H1 (cell line): ENCODE results near the gene TANC1. TPM values are rescaled to one million over a fixed set of nuclear protein-coding genes. Genes with fewer than 3 reads are reported as not detected.

Experiments used
- CTCF ChIA-PET: fragments of 300-600 bp; sonication (Branson Sonifier 250); formaldehyde crosslinking; loops from one replicate; lab custom pipeline; 2021; ENCODE audit not compliant: partially characterized antibody; lab: Charles Lee
- POLR2A ChIA-PET: fragments of 300-600 bp; sonication (Branson Sonifier 250); formaldehyde crosslinking; loops from one replicate; lab custom pipeline; 2021; ENCODE audit warnings: inconsistent platforms; ENCODE audit not compliant: partially characterized antibody; lab: Charles Lee
- DNase-seq, 2 experiments: peaks; one replicate each; pipeline versions ENCODE4 v3.0.0 to v3.0.0-alpha.2; 2010 to 2022; ENCODE audit warnings: low spot score in 2 of 2, low read depth in 1 of 2, mixed read lengths in 1 of 2
- FAIRE-seq: peaks from 2 replicates; lab custom pipeline; 2011; peaks lifted over from hg19 to GRCh38; lab: Jason Lieb, UNC
- H2AFZ ChIP-seq: 2 replicates; pipeline ENCODE4 v1.8.1; 2012; ENCODE audit warnings: low read length, inconsistent platforms
- H2AK5ac ChIP-seq: 2 replicates; pipeline ENCODE4 v1.6.1; 2013; ENCODE audit warnings: low read depth, low read length
- H2BK120ac ChIP-seq: replicated peaks from 2 replicates; pipeline ENCODE3; 2013; ENCODE audit warnings: low read depth, low read length, inconsistent platforms
- H2BK12ac ChIP-seq: 2 replicates; pipeline ENCODE4 v1.6.1; 2013; ENCODE audit warnings: low read depth, low read length
- H2BK15ac ChIP-seq: 2 replicates; pipeline ENCODE4 v1.6.1; 2013; ENCODE audit warnings: low read length
- H2BK20ac ChIP-seq: 2 replicates; pipeline ENCODE4 v1.6.1; 2013; ENCODE audit warnings: low read length
- H2BK5ac ChIP-seq: 2 replicates; pipeline ENCODE4 v1.6.1; 2013; ENCODE audit warnings: low read depth, low read length
- H3K14ac ChIP-seq: 2 replicates; pipeline ENCODE4 v1.6.1; 2013; ENCODE audit warnings: inconsistent platforms; ENCODE audit not compliant: insufficient read length
- H3K18ac ChIP-seq: 2 replicates; pipeline ENCODE4 v1.6.1; 2013; ENCODE audit warnings: low read length; ENCODE audit errors: extremely low read depth
- H3K23ac ChIP-seq: 2 replicates; pipeline ENCODE4 v1.6.1; 2013; ENCODE audit warnings: inconsistent platforms; ENCODE audit not compliant: insufficient read length
- H3K23me2 ChIP-seq: 2 replicates; pipeline ENCODE4 v1.6.1; 2013; ENCODE audit warnings: low read depth, low read length
- H3K27ac ChIP-seq: 2 replicates; pipeline ENCODE4 v1.6.1; 2011; ENCODE audit warnings: low read depth, low read length, inconsistent platforms
- H3K27me3 ChIP-seq, 4 experiments: replicated peaks in 1 of 4; 1 replicate in 1 of 4; 2 replicates in 3 of 4; pipeline versions ENCODE4 v1.6.1 to v1.8.1; 2011 to 2013; ENCODE audit warnings: low read length in 3 of 4, mild to moderate bottlenecking in 3 of 4, inconsistent platforms in 2 of 4, mixed read lengths in 2 of 4, moderate library complexity in 1 of 4; ENCODE audit not compliant: control insufficient read depth in 3 of 4, insufficient read depth in 3 of 4; ENCODE audit errors: extremely low read depth in 1 of 4
- H3K36me3 ChIP-seq, 4 experiments: 2 replicates each; pipeline versions ENCODE4 v1.6.1 to v1.8.1; 2011 to 2013; ENCODE audit warnings: mild to moderate bottlenecking in 4 of 4, low read length in 3 of 4, moderate library complexity in 2 of 4, control low read depth in 1 of 4, inconsistent platforms in 1 of 4; ENCODE audit not compliant: insufficient read depth in 4 of 4, control insufficient read depth in 2 of 4
- H3K4ac ChIP-seq: replicated peaks from 2 replicates; pipeline ENCODE3; 2013; ENCODE audit warnings: low read length, low read depth, mixed read lengths, inconsistent platforms; ENCODE audit not compliant: insufficient read length
- H3K4me1 ChIP-seq, 4 experiments: replicated peaks in 1 of 4; 1 replicate in 1 of 4; 2 replicates in 3 of 4; pipeline versions ENCODE4 v1.6.1 to v1.8.1; 2011 to 2013; ENCODE audit warnings: low read length in 3 of 4, inconsistent platforms in 2 of 4, mixed read lengths in 1 of 4; ENCODE audit not compliant: insufficient read depth in 4 of 4, control insufficient read depth in 3 of 4
- H3K4me2 ChIP-seq, 2 experiments: 2 replicates each; pipeline versions ENCODE4 v1.6.1 to v1.8.1; 2011 to 2013; ENCODE audit warnings: low read depth in 2 of 2, low read length in 2 of 2, control low read depth in 1 of 2, inconsistent platforms in 1 of 2, mild to moderate bottlenecking in 1 of 2; ENCODE audit not compliant: insufficient read depth in 1 of 2
- H3K4me3 ChIP-seq, 4 experiments: fragments of 200-600, 300-600 bp in 1 of 4; sonication (generic), shearing (Covaris generic), sonication (Bioruptor Twin) in 1 of 4; 2 replicates each; pipeline versions ENCODE4 v1.5.1 to v1.8.1; 2011 to 2016; ENCODE audit warnings: low read length in 4 of 4, low read depth in 3 of 4, control low read depth in 2 of 4, inconsistent platforms in 2 of 4, mild to moderate bottlenecking in 2 of 4, mixed read lengths in 1 of 4, moderate library complexity in 1 of 4; ENCODE audit not compliant: insufficient read depth in 2 of 4; ENCODE audit errors: extremely low read depth in 1 of 4
- H3K56ac ChIP-seq: replicated peaks from 2 replicates; pipeline ENCODE3; 2013; ENCODE audit warnings: low read depth, mild to moderate bottlenecking, mixed read lengths, low read length, inconsistent platforms; ENCODE audit not compliant: insufficient read length
- H3K79me1 ChIP-seq: 2 replicates; pipeline ENCODE4 v1.6.1; 2013; ENCODE audit warnings: low read depth, low read length, control low read depth
- H3K79me2 ChIP-seq, 2 experiments: 2 replicates each; pipeline versions ENCODE4 v1.6.1 to v1.8.1; 2012 to 2013; ENCODE audit warnings: low read length in 2 of 2, mild to moderate bottlenecking in 2 of 2, inconsistent platforms in 1 of 2; ENCODE audit not compliant: insufficient read depth in 2 of 2, control insufficient read depth in 1 of 2
- H3K9ac ChIP-seq, 4 experiments: replicated peaks in 1 of 4; 1 replicate in 1 of 4; 2 replicates in 3 of 4; pipeline versions ENCODE4 v1.6.1 to v1.8.1; 2011 to 2013; ENCODE audit warnings: low read depth in 3 of 4, low read length in 3 of 4, control low read depth in 2 of 4, mild to moderate bottlenecking in 2 of 4, moderate library complexity in 2 of 4, inconsistent platforms in 1 of 4; ENCODE audit errors: extremely low read depth in 1 of 4
- H3K9me3 ChIP-seq, 2 experiments: 2 replicates each; pipeline versions ENCODE4 v1.6.1 to v1.8.1; 2012 to 2013; ENCODE audit warnings: mild to moderate bottlenecking in 2 of 2, moderate library complexity in 2 of 2, control low read depth in 1 of 2, inconsistent platforms in 1 of 2, low read depth in 1 of 2, low read length in 1 of 2, mixed read lengths in 1 of 2; ENCODE audit not compliant: insufficient read depth in 2 of 2
- H4K20me1 ChIP-seq, 2 experiments: replicated peaks in 1 of 2; 2 replicates each; pipeline versions ENCODE3 to v1.8.1; 2011 to 2013; ENCODE audit warnings: inconsistent platforms in 2 of 2, low read length in 2 of 2, mild to moderate bottlenecking in 1 of 2; ENCODE audit not compliant: insufficient read depth in 2 of 2, control insufficient read depth in 1 of 2
- H4K5ac ChIP-seq: 2 replicates; pipeline ENCODE4 v1.6.1; 2013; ENCODE audit warnings: low read length, low read depth, mixed read lengths, inconsistent platforms; ENCODE audit not compliant: insufficient read length
- H4K8ac ChIP-seq: 2 replicates; pipeline ENCODE4 v1.8.0; 2013; ENCODE audit warnings: mild to moderate bottlenecking, moderate library complexity, low read length, inconsistent platforms; ENCODE audit not compliant: insufficient read depth; ENCODE audit errors: extremely low read depth
- H4K91ac ChIP-seq: replicated peaks from 2 replicates; pipeline ENCODE3; 2013; ENCODE audit warnings: low read length, mixed read lengths, inconsistent platforms; ENCODE audit not compliant: insufficient read length
- CTCF ChIP-seq, 3 experiments: IDR thresholded peaks; 1 replicate in 2 of 3; 2 replicates in 1 of 3; pipeline versions ENCODE4 v1.5.1 to v1.6.1; 2011; ENCODE audit warnings: low read length in 3 of 3, mild to moderate bottlenecking in 3 of 3, inconsistent platforms in 2 of 3, low read depth in 1 of 3, moderate library complexity in 1 of 3; ENCODE audit not compliant: insufficient read depth in 1 of 3; ENCODE audit errors: control extremely low read depth in 1 of 3
- GABPA ChIP-seq: IDR thresholded peaks from 2 replicates; pipeline ENCODE4 v1.6.1; 2011; ENCODE audit warnings: mild to moderate bottlenecking, low read length, moderate library complexity, borderline replicate concordance; ENCODE audit not compliant: insufficient read depth
- NRF1 ChIP-seq: IDR thresholded peaks from 2 replicates; pipeline ENCODE4 v1.6.1; 2011; ENCODE audit warnings: mild to moderate bottlenecking, low read depth, low read length, improper control_type of control experiment
- PHF8 ChIP-seq: fragments of 200-600 bp; sonication (generic); conservative IDR thresholded peaks from 2 replicates; pipeline ENCODE4 v1.7.1; 2012; ENCODE audit warnings: low read depth, mild to moderate bottlenecking, inconsistent platforms, low read length, moderate library complexity
- POU5F1 ChIP-seq: IDR thresholded peaks from 2 replicates; pipeline ENCODE4 v1.6.1; 2011; ENCODE audit warnings: low read depth, mild to moderate bottlenecking, low read length, moderate library complexity
- SP2 ChIP-seq: IDR thresholded peaks from 2 replicates; pipeline ENCODE4 v1.6.1; 2012; ENCODE audit warnings: mild to moderate bottlenecking, low read length, inconsistent platforms
- WGBS, 2 experiments: shearing (Covaris generic) in 1 of 2; methylation state at CpG; one replicate each; pipeline versions ENCODE4 v1.1.6 to v1.1.7; 2013 to 2015; ENCODE audit warnings: low lambda C conversion rate in 2 of 2, mixed read lengths in 2 of 2, inconsistent platforms in 1 of 2, low coverage in 1 of 2, missing lambda C conversion rate in 1 of 2; ENCODE audit not compliant: insufficient replicate concordance in 2 of 2, insufficient coverage in 1 of 2, insufficient read length in 1 of 2; ENCODE audit errors: extremely low coverage in 1 of 2, missing lambda C conversion rate in 1 of 2; 5-methylcytosine and 5-hydroxymethylcytosine counted together
- polyA plus RNA-seq, 7 experiments: library from polyadenylated mRNA; depleted of rRNA in 3 of 7; stranded (reverse) in 5 of 7; unstranded in 2 of 7; fragments of >200 nt in 5 of 7; fragments of 200-250 nt in 2 of 7; gene quantifications; 1 replicate in 5 of 7; 2 replicates in 1 of 7; 4 replicates in 1 of 7; pipeline versions ENCODE4 v1.2.1 to v1.2.3, GENCODE V29; 2011 to 2013; ENCODE audit warnings: missing spikeins in 2 of 7, mixed read lengths in 2 of 7
- total RNA-seq: library from RNA; stranded (reverse); fragmentation: NEBNext Ultra II Directional; extraction: Animal tissue kit (Norgen Biotek cat#: 25700); gene quantifications from 2 replicates; pipeline ENCODE4 v1.2.1, GENCODE V29; 2021

The TANC1 gene
- total and polyA plus RNA-seq, 2 of the 8 experiments (the other 6 are each of a cell fraction or from before 2014, with no cell fraction given), result 4.1 to 7.6 TPM

GRCh38 chr2:158955842-158956365 lies 12.5 kb upstream of the TANC1 start:
- no peak overlapping the region for H4K91ac ChIP-seq
- no peak for DNase-seq
- H4K5ac ChIP-seq, result no peak overlapping the region
- H3K23ac ChIP-seq, result no peak overlapping the region
- H3K79me1 ChIP-seq, result no peaks in the 10 kb centered on the region
- no peaks in the 10 kb centered on the region for H3K9me3 ChIP-seq
- no peak overlapping the region for H2BK15ac ChIP-seq
- no peaks in the 10 kb centered on the region for H3K79me2 ChIP-seq
- H3K4ac ChIP-seq, result no peak overlapping the region
- H3K56ac ChIP-seq, result no peak overlapping the region
- no peaks in the 10 kb centered on the region for H3K27me3 ChIP-seq
- no peak overlapping the region for H3K14ac ChIP-seq
- no peak overlapping the region for H2BK5ac ChIP-seq
- ChIA-PET CTCF (interaction anchor here (0.6 to 1.6 kb wide), 4 partner anchors 10 to 1239 kb away, joined by 3 to 5 read pairs (median 3); no protein-coding TSS in a partner anchor), POLR2A (no interaction called here)
- no peak overlapping the region for H2AK5ac ChIP-seq
- no peaks in the 10 kb centered on the region for H3K36me3 ChIP-seq
- FAIRE-seq, result no peak
- no peaks in the 10 kb centered on the region for H3K4me1 ChIP-seq
- H4K8ac ChIP-seq, result no peak overlapping the region
- TF ChIP-seq CTCF (IDR thresholded peaks at IDR 0.05; ENCODE audit: control extremely low read depth in 1 of 3, insufficient read depth in 1 of 3, low read depth in 1 of 3, low read length in 3 of 3) (no peak), NRF1 (no peak), POU5F1 (no peak), SP2 (no peak), GABPA (no peak), PHF8 (no peak)
- WGBS, 2 experiments, result 90% methylated on average over 2 of the region's 2 CpGs; no CpG with 5 or more reads in 1 of the 2 experiments
- H3K4me2 ChIP-seq, result no peak overlapping the region
- H2BK20ac ChIP-seq, result no peak overlapping the region
- H2BK12ac ChIP-seq, result no peak overlapping the region
- H2BK120ac ChIP-seq, result no peak overlapping the region
- no peaks in the 10 kb centered on the region for H4K20me1 ChIP-seq
- H3K9ac ChIP-seq, result no peak overlapping the region
- no peak overlapping the region for H3K27ac ChIP-seq
- no peak overlapping the region for H3K4me3 ChIP-seq
- no peak overlapping the region for H3K18ac ChIP-seq
- H3K23me2 ChIP-seq, result no peaks in the 10 kb centered on the region
- no peak overlapping the region for H2AFZ ChIP-seq
